Measurements from ENCODE around the gene DCDC1. TPM values are rescaled to one million over a fixed set of nuclear protein-coding genes. Genes with fewer than 3 reads are reported as not detected.

The DCDC1 gene
- total RNA-seq, 1 experiment from 2014 or later: not detected

DNA sequence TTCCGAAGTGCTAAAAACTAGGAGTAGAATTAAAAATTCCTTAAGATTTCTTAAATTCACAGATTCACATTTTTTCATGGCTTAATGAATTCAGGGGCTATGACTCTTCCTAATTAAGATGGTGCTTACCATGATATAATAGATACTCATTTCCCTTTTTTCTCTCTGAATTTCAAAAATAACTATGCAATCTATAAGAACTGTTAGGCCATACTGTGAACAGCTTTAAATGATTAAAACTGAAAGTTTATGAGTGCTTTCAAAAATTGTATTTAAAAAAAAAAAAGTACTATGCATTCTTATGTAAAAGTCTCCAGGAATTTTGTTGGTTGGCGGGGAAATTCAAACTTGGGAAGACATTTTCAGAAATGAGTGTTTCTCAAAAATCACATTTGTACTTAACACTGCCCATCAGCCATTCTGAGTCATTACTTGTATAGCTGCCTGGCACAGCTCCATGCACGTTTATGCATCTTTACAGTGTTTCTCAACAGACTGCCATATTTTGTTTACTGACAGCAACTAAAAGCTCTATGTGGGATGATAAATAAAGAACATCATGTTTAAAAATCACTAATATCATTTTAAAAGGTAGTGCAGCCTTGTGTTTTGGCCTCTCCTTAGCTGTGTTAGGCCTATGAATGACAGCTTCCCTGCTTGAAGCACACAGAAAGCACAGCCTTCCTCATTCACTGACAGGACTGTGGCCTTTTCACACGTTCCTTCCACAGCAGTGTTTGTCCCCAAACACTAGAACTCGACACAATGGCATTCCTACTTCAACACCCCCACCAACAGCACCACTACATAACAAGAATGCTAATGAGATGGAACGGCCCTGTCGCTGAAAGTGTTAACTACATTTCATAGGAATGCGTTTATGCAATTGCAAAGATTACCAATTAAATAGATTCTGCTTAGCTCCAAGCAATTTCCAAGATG lies 131.4 kb downstream of the DCDC1 start:
- no peak for DNase-seq (ENCODE audit: low read depth)

DNA sequence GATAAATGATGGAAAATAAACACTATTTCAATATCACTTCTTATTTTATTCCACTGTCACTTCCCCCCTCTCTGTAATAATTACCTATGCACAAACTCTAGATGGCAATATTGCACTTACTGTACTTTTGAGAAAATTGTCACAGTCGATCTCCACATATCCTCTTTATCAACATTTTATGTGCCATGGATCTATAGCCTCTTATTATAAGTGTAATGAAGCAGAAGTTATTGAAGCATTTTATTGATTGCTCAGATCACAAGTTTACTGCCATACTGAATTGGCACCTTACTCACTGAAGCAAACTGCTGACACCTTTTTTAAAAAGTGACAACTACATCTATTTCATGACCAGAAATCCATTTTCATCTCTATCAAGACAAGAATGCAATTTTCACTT lies 133.4 kb downstream of the DCDC1 start:
- DNase-seq (ENCODE audit: low read depth): no peak

DNA sequence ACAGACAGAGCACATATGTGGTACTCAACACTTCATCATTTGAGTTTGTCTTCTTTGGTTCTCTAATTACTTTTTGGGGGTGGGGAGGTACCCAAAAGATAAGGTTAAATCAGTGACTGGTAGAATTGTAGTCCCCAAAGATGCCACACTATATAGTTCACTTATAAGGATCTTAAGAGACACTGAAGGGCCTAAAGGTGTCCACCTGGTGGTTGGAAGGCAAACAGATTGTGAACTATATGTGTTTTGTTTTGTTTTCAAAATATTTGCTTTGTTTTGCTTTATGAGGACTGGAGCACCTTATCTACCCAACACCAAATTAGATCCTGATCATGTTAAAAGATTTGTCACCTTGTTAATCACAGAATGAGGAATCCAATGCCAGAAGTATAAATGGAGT lies 136.1 kb downstream of the DCDC1 start:
- DNase-seq (ENCODE audit: low read depth): no peak

DNA sequence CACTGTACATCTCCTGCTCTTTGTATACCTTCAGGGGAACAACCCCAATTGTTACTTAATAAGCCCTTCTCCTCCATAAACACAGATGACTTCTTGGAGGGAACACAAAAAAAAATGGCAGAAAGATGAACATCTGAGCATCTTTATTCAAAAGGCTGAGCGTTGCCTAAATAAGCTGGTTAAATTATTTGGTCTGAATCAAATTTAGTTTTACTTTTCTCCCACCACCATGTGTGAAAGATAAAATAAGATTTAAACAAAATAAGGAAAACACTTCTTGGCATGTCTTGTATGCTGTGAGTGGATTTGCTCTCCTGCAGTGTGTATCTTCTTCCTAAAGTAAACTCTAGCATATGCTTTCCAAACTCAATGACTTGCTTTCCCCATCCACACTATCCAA lies 137.9 kb downstream of the DCDC1 start:
- DNase-seq (ENCODE audit: low read depth): no peak

DNA sequence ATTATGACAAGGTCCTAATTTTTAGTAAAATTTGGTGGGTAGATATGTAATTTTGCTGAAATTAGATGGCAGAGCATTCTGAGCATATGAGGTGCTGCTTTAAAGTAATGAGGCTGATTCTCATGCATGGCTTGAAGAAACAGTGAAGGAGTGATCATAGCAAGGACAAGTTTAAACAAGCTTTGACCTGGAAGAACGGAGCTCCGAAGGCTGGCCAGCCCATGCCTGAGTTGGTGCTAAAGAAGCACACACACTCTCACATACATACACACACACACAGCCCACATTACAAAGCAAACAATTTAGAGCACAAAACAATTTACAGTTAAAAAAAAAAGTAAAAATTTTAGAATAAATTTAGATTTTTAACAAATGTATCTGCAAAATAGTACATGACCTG lies 150.7 kb downstream of the DCDC1 start:
- no peak for DNase-seq (ENCODE audit: low read depth)

DNA sequence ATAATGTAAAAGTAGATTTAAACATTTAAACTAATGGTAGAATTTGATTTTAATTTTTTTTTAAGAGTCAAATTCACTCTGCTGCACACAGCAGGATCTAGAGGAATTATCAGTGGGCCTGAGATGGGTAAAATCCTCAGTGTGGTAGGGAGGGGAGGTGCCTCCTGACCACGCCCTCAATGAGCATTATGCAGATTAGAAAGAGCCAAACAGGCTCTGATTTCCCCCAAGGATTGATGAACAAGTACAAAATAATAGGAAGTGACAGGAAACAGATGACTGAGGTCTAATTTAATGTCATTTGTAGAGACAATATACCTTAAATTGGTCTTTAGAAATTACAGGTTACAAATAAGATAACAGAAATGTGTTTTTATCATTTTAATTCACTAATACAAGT lies 155.2 kb downstream of the DCDC1 start:
- no peak for DNase-seq (ENCODE audit: low read depth)

DNA sequence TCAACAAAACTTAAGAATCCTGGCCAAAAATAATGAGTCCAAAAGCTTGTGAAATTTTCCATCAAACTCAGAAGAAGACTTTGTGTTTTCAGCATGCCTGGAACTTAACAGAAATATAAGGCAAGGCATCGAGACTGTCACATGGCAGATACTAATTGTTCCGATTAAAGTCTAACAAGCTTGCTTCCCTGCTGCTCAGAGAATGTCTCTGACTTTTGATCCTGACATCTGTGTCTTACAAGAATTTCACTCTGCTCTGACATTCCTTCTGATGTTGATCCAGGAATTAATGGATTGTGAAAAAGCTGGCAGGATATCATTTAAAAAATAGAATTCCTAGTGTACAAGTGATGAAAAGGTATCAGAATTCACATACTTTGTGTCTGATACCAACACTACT lies 170.2 kb downstream of the DCDC1 start:
- DNase-seq (ENCODE audit: low read depth): no peak

DNA sequence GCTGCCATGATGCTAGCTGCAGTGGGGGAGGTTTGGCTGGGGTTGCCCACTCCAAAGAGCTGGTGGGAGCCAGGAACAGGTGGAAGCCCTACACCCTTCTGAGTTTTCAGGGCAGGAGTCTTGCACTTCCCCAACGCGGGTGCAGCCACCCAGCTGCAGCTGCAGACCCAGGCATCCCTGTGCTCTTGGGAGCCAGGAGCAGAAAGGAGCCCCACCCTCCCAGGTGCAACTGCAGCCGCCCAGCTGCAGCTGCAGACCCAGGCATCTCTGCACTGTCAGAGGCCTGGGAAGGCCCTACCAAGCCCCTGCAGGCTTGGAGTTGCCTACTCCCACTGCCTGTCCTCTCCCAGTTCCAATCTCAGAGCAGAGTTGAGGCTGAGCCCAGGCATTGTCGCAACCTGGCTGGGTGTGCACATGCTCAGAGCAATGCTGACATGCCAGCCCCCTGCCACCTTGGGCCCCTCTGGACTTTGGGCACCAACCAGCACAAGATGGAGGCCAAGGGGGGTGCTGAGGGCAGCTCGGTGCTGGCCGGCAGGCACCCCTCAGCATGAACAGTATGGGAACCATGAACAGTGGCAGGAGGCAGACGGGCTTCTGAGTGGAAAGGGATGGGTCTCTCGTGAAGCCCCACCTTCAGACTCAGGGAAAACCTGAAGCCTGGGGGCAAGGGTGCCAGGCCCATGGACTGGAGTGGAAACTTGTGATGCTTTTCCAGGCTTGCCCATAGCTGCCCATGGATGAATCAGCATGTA lies 195.4 kb downstream of the DCDC1 start:
- no peak for DNase-seq (ENCODE audit: low read depth)

DNA sequence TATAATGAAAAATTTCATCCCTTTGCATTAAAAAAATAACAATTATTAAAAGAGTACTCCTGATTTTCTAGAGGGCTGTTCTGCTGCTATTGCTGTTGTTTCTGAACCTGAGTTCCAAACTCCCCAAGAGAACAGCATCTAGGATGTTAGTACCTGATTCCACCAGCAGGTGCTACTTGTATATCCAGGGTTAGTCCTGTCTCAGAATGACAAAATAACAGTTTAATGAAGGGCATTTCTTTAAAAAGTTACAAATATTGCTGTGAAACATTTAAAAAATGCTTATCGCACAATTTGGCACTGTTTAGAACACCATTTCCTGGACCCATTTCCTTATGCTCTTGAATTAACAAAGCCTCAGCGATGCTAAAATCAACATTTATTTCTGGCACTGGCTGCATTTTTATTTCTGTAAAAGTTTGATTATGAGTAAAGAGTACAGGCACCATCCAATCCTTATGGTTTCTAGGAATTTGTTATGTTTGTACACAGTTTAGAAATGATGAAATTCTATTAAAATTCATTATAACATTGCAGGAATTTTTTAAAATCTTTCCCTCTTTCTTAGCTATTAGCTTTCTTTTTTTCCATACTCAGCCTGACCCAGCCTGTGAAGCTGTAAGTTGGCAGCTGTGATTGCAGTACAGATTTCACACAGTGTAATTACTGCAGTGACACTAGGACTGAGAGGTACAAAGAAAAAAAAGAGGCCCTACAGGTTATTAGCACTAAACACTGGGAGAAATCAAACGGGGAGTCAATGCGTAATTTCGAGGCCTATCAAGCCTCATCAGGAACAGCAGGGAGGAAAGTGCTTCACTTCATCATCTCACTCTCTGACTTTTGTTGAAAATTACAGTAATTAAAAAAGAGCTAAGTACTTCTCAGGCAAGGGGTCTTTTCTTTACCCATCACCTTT lies 208.8 kb downstream of the DCDC1 start:
- no peak for DNase-seq (ENCODE audit: low read depth)

DNA sequence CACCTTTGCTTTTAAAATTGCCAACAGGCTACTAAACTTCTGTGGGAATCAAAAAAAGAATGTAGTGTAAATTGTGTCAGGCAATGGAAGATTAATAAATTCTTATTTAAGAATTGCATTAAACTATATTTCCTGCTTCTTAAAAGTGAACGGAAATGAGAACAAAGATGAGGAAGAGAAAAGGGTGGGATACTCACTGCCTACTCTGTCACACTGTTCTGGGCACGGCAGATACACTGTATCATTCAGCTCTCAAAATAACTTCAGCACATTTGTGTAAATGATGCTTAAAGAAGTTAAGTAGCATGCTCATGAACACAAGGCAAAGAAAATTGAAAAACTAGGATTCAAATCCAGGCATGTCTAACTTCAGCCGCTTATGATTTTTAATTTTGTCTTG lies 218.7 kb downstream of the DCDC1 start:
- no peak for DNase-seq (ENCODE audit: low read depth)

DNA sequence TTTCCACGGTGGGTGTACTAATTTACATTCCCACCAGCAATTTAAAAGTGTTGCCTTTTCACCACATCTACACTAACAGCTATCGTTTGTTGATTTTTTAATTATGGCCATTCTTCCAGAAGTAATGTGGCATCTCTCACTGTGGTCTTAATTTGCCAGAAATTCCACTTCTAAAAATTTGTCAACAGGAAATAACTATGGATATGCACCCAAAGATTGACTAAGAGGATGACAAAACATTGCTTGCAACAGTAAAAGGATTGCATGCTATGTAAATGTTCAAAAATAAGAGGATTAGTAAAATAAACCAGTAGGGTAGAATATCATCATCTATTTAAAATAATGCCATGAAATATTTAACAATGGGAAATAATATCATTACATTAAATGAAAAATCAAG lies 219.5 kb downstream of the DCDC1 start:
- no peak for DNase-seq (ENCODE audit: low read depth)

DNA sequence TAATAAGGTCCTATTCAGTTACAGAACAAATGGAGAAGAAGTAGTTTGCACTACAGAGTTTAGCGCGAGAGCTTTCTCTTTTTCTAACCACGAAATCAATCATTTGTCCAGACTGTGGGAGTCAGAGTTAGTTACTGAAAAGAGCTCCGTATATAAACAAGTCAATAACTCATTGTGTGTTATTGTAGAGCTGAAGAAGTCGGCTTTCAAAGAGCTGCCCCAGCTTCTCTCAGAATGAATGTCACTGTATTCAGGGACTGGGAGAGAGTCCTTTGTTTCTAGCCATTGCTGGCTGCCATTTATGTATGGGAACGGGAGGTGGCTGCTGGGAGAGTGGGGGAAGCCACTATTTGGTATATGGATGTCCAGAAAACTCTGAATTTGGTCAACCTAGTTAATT lies 227.8 kb downstream of the DCDC1 start:
- no peak for DNase-seq (ENCODE audit: low read depth)

DNA sequence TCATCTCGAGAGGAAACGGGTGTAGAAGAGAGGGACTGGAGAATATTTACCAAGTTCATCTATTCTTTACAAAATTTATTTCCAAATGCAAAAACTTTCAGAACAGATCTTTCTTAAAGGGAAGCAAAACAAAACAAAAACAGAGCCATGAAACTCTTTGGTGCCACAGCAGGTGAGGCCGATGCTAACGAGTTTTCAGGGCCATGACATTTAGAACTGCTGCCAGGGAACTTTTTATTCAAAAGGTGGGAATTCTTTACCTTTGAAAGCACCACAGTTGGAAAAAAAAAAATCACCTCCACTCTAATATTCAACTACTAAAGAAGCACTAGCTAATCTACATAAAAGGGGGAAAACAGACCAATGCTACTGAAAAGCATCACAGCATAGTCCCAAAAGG lies 230.1 kb downstream of the DCDC1 start:
- DNase-seq (ENCODE audit: low read depth): no peak

DNA sequence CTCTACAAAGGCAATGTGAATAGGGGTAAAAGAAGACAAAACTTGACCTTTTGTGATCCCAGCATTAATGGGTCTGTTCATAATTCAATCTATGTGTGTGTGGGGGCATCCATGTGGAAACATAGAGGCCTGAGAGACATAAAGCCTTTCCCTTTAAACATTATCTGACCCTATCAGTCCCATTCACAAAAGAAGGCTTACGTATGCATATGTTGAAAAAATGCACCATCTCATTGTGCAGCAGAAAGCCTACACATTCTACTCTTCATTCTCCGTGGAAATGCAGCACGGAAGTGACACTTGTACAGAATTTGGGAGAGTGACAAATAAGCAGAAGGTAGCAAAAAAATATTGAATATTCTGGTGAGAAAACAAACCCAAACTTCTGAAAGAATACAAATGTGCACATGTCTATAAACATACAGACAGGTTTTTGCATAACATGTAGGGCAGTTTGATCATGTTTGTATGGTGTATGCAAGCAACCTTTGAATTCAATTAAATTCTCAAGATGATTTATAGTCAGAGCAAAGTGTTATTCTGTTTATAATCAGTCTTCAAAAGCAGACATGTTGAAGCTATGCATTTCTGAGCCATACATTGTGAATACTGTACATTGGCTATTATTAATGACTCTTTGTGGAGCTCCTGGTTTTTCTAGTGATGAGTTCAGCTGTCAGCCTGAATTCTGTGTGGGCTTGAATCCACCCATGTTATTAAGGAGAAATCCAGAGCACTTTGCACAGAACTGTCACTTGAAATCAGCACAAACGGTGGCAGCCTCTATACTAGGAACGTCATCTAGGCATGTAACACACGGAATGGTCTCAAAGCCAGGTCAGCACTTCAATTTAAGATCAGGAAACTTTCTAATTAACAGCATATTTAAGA lies 236.8 kb downstream of the DCDC1 start:
- no peak for DNase-seq (ENCODE audit: low read depth)

DNA sequence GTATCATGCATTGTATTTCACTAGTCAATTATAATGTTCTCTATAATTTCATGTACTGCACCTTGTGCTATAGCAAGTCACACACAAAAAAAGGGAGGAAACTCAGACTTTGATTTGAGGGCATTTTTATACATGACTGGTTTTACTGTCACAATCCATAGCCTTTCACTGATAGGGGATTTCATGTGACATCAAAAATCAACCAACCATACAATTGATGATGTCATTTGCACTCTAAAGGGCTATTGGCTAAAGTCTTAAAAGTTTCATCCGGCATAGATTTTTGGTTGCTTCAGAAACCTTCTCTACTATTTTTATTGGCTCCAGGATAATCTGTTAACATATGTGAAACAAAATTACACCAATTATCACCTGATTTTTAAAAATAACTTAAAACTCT lies 237.8 kb downstream of the DCDC1 start:
- DNase-seq (ENCODE audit: low read depth): no peak

DNA sequence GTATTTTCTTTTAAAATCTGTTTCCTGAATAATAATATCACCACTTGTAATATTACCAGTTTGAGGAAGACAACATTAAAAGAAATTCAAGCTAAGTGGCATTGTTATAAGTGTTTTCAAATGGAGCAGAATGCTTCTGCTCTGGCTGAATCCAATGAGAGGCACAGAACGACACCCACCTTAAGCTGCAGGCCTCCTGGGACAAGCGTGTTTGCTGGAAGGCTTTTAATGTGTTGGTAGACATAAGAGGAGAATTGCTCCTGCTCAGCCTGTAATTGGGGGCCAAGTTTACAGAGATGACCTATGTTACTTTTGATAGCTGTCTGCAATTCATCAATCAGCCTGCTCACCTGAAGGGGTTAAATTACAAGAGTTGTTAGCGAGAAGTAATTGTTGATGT lies 242.2 kb downstream of the DCDC1 start:
- DNase-seq (ENCODE audit: low read depth): no peak

DNA sequence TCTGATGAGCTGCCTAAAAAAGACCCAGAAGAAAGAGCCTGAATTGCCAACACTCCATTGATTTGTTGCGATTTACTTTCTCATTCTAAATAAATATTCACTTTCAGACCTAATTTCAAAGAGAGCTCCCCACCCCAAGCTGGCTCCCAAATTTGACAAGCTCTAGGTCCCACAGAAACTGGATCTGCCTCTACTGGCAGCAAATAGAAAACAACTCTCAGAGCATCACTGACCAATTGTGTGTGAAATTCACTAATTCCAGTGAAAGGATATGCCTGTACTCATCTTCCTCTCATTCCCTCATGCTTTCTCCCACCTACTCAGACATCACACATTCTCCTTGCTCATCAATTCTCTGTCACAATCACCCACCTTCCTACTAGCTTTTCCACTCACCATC lies 249.1 kb downstream of the DCDC1 start:
- DNase-seq (ENCODE audit: low read depth): no peak

DNA sequence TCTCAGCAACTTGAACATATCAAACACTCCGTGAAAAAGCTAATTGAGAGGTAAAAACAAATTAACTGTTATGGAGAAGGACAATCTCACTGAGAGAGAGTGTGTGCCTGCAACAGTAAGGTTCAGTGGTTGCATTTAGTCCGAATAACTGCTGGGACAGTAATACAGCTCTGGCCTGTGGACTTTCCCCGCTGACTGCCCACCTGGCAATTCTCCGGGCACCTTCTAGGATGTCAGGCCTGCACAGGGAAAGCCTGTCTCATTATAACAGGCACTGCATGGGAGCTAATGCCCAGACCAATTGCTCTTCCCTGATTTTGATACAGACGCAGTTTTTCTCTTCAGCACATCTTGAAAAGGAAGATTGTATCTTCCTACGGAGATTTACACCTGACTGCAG lies 251.0 kb downstream of the DCDC1 start:
- no peak for DNase-seq (ENCODE audit: low read depth)

DNA sequence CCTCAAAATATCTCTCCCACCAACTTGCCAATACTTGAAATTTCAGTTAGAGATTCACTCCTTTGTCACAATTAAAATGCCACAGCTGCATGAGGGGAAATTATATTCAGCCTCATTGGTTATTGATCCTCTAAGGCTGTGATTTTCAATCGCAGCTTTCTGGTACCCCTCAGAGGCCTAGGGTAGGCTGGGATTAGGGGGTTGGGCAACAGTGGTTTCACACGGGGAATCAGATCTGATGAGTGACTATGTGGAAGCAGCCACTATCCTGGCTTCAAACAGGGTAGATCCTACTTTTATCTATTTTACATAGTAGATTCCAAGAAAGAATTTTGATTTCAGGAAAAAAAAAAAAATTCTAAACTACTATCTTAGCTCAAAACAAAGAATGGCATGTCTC lies 252.5 kb downstream of the DCDC1 start:
- DNase-seq (ENCODE audit: low read depth): no peak

DNA sequence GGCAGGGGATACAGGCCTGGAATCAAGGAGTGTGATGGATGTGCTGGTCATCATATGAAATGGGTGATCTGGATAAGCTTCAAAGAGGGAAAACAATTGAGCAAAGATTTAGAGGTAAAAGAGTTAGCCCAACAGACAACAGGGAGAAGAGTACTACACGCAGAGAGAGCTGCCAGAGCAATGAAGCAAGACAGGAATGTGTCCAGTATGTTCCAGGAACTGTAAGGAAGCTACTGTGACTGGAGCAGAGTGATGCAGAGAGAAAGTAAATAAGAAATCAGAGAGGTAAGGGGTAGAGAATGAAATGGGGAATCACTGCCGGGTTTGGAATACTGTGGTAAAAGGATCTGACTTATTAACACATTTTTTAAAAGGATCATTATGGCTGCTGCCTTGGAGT lies 255.1 kb downstream of the DCDC1 start:
- DNase-seq (ENCODE audit: low read depth): no peak

DNA sequence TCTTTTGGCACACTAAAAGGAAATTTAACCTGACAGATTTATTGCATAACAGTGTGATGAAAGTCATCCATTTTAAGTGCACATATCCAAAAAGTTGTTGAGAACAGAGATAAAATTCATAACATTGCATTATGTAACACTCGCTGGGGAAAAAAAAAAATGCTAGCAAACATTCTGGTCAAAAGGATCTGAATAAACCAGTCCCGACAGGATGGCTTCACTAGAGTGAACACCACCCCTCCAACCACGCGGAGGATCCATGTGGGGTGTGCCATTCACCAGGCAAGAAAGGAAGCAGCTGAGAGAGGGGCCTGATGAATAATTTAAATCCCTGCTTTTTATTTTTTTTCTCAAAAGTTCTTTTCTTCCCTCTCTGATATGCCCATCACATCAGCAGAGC lies 258.7 kb downstream of the DCDC1 start:
- DNase-seq (ENCODE audit: low read depth): no peak
